Left ventricle myocardium inferior (tissue), 1 donor: ENCODE results near the gene ABHD16A. TPM values are rescaled to one million over a fixed set of nuclear protein-coding genes. Genes with fewer than 3 reads are reported as not detected.

Experiments used
- DNase-seq: peaks from one replicate; pipeline ENCODE4 v3.0.0-alpha.2; 2020
- H3K27ac ChIP-seq: fragments of 200-600 bp; replicated peaks from 2 replicates; pipeline ENCODE4 v1.8.0; 2021
- H3K27me3 ChIP-seq: fragments of 200-600 bp; 2 replicates; pipeline ENCODE4 v1.8.0; 2021; ENCODE audit warnings: low read depth
- H3K36me3 ChIP-seq: fragments of 200-600 bp; 2 replicates; pipeline ENCODE4 v1.8.0; 2021
- H3K4me1 ChIP-seq: fragments of 200-600 bp; 2 replicates; pipeline ENCODE4 v1.8.0; 2021
- H3K4me3 ChIP-seq: fragments of 200-600 bp; 2 replicates; pipeline ENCODE4 v1.8.0; 2021; ENCODE audit warnings: mild to moderate bottlenecking, moderate library complexity
- H3K9me3 ChIP-seq: fragments of 200-600 bp; replicated peaks from 2 replicates; pipeline ENCODE4 v1.8.0; 2021
- CTCF ChIP-seq: fragments of 200-600 bp; IDR thresholded peaks from 2 replicates; pipeline ENCODE4 v1.8.0; 2021; ENCODE audit warnings: antibody characterized with exemption, mild to moderate bottlenecking, borderline replicate concordance
- intact Hi-C: fragments of 100-400 bp; cut with micrococcal nuclease; formaldehyde crosslinking; loops from one replicate; pipeline ENCODE4 v1.11.0; 2022
- total RNA-seq: library from RNA; stranded (reverse); fragmentation: NEBNext Ultra II Directional; extraction: Animal tissue kit (Norgen Biotek cat#: 25700); gene quantifications from one replicate; pipeline ENCODE4 v1.2.1, GENCODE V29; 2021
- donor health status: DM: no; HTN: yes; CAD: no; lungs with severe emphysema.

The ABHD16A gene
- total RNA-seq, 1 donor from 2014 or later: 29.6 TPM

- intact Hi-C loops: no loop called here
- Histone ChIP-seq H3K27me3 (no peaks in the 10 kb centered on the region), H3K9me3 (no peaks in the 10 kb centered on the region), H3K4me1 (no peaks in the 10 kb centered on the region), H3K36me3 (peaks cover 99% of the 10 kb centered on the region), H3K27ac (no peak overlapping the region), H3K4me3 (no peak overlapping the region)
- no peak for TF ChIP-seq CTCF
- DNase-seq: no peak
Measured at GRCh38 chr6:31692353-31692752, 10.8 kb downstream of the ABHD16A start.

GRCh38 chr6:31691564-31692108, 11.5 kb downstream of the ABHD16A start:
- Histone ChIP-seq H3K4me1 (no peaks in the 10 kb centered on the region), H3K9me3 (no peaks in the 10 kb centered on the region), H3K36me3 (peaks cover 99% of the 10 kb centered on the region), H3K4me3 (no peak overlapping the region), H3K27ac (no peak overlapping the region), H3K27me3 (no peaks in the 10 kb centered on the region)
- intact Hi-C loops: no loop called here
- no peak for DNase-seq
- TF ChIP-seq CTCF: no peak

GRCh38 chr6:31691078-31691463, 12.1 kb downstream of the ABHD16A start:
- Histone ChIP-seq H3K27me3 (no peaks in the 10 kb centered on the region), H3K4me3 (no peak overlapping the region), H3K36me3 (peaks cover 99% of the 10 kb centered on the region), H3K9me3 (no peaks in the 10 kb centered on the region), H3K27ac (no peak overlapping the region), H3K4me1 (no peaks in the 10 kb centered on the region)
- intact Hi-C loops: no loop called here
- TF ChIP-seq CTCF: no peak
- DNase-seq: no peak

GRCh38 chr6:31690231-31691077, 12.7 kb downstream of the ABHD16A start:
- no peak for DNase-seq
- intact Hi-C loops: no loop called here
- H3K27ac ChIP-seq: no peak overlapping the region
- peaks cover 97% of the 10 kb centered on the region for H3K36me3 ChIP-seq
- H3K9me3 ChIP-seq: no peaks in the 10 kb centered on the region
- H3K27me3 ChIP-seq: no peaks in the 10 kb centered on the region
- H3K4me1 ChIP-seq: no peaks in the 10 kb centered on the region
- H3K4me3 ChIP-seq: no peak overlapping the region
- TF ChIP-seq CTCF: no peak

- H3K4me3 ChIP-seq: no peak overlapping the region
- intact Hi-C loops: no loop called here
- TF ChIP-seq CTCF: peak; percentile 26
- no peaks in the 10 kb centered on the region for H3K27me3 ChIP-seq
- no peak overlapping the region for H3K27ac ChIP-seq
- peaks cover 92% of the 10 kb centered on the region for H3K36me3 ChIP-seq
- H3K4me1 ChIP-seq: no peaks in the 10 kb centered on the region
- H3K9me3 ChIP-seq: no peaks in the 10 kb centered on the region
- DNase-seq: no peak
Measured at GRCh38 chr6:31689249-31690110, 13.6 kb downstream of the ABHD16A start.
